Measurements from ENCODE around the gene RIOK3. TPM values are rescaled to one million over a fixed set of nuclear protein-coding genes. Genes with fewer than 3 reads are reported as not detected.

RIOK3 gene
- total RNA-seq, 8 experiments from 2014 or later, result 47.3 to 116 (median 91.6) TPM

- 60 to 100% (median 96%) methylated on average over 1 to 5 of the region's 5 CpGs; no CpG with 5 or more reads in 2 of the 10 experiments for WGBS, 10 experiments
- H3K4me3 ChIP-seq, result no peak overlapping the region
- no peak for ATAC-seq (replicated peaks in 6 of 8)
- in situ Hi-C loops (cut with MboI; ENCODE audit: low pct_unique_long_range_greater_than_20kb in 2 of 9, low sequenced_read_pairs in 9 of 9, unreplicated experiment in 9 of 9), result no loop called here
- H3K4me1 ChIP-seq (replicated peaks in 1 of 2), result no peaks in the 10 kb centered on the region
- no peak overlapping the region for H3K27ac ChIP-seq
Measured at GRCh38 chr18:23526501-23527063, 73.5 kb downstream of the RIOK3 start.

DNA sequence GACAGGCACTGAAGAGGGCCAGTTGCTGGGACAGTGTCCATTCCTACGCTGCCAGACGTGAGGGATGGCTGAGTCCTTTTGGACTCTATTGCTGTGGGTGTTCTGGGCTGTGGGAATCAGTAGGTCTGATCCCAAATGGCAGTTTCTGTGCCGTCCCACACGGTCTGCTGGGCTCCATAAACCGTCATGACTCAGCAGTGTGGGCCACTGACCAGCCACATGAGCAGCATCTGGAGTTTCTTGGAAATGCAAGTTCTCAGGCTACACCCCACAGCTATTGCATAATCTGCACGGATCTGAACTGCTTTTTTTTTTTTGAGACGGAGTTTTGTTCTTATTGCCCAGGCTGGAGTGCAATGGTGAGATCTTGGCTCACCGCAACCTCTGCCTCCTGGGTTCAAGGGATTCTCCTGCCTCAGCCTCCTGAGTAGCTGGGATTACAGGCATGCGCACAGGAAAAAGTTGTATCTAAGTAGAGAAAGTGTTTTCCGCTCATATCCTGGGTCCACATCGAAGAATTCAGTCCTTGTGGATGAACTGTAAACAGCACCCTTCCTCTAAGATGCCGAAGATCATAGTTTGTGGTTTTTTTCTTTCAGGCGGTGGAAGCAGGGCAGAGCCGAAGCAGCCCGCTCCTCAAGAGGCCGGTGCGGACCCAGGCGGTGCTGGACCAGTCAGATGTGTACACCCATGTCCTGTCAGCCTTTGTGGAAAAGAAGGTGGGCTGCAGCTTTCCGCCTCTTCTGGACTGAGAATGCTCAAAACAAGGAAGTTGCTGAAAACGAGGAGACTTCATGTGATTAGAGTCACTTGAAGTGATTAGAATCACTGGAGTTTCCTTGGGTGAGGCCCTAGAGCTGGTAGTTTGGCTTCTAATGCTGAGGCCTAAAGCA lies 75.7 kb downstream of the RIOK3 start:
- no peaks in the 10 kb centered on the region for H3K4me1 ChIP-seq (replicated peaks in 1 of 2)
- peak in 3 of 8 experiments; percentile 24 to 77 (median 66) for ATAC-seq (replicated peaks in 6 of 8)
- 0 to 100% (median 87%) methylated on average over 1 to 14 of the region's 20 CpGs; no CpG with 5 or more reads in 4 of the 10 experiments for WGBS, 10 experiments
- in situ Hi-C loops (cut with MboI; ENCODE audit: low pct_unique_long_range_greater_than_20kb in 2 of 9, low sequenced_read_pairs in 9 of 9, unreplicated experiment in 9 of 9), result no loop called here
- no peak overlapping the region for H3K4me3 ChIP-seq
- H3K27ac ChIP-seq, result no peak overlapping the region

GRCh38 chr18:23529604-23530003 lies 76.5 kb downstream of the RIOK3 start:
- in situ Hi-C loops (cut with MboI; ENCODE audit: low pct_unique_long_range_greater_than_20kb in 2 of 9, low sequenced_read_pairs in 9 of 9, unreplicated experiment in 9 of 9), result no loop called here
- ATAC-seq (replicated peaks in 6 of 8), result peak in 4 of 8 experiments; percentile 35 to 48 (median 44)
- H3K4me3 ChIP-seq, result no peak overlapping the region

GRCh38 chr18:23530195-23530594 lies 77.1 kb downstream of the RIOK3 start:
- Histone ChIP-seq H3K4me3 (no peak overlapping the region), H3K4me1 (replicated peaks in 1 of 2) (no peaks in the 10 kb centered on the region), H3K27ac (no peak overlapping the region)
- no peak for ATAC-seq (replicated peaks in 6 of 8)
- 40 to 100% (median 95%) methylated on average over 1 to 7 of the region's 7 CpGs; no CpG with 5 or more reads in 2 of the 10 experiments for WGBS, 10 experiments
- in situ Hi-C loops (cut with MboI; ENCODE audit: low pct_unique_long_range_greater_than_20kb in 2 of 9, low sequenced_read_pairs in 9 of 9, unreplicated experiment in 9 of 9), result no loop called here

More at GRCh38 chr18:23529604-23530003, 76.5 kb downstream of the RIOK3 start:
- Histone ChIP-seq H3K27ac (no peak overlapping the region), H3K4me1 (replicated peaks in 1 of 2) (no peaks in the 10 kb centered on the region)
- 40 to 100% (median 87%) methylated on average over 1 to 3 of the region's 3 CpGs; no CpG with 5 or more reads in 4 of the 10 experiments for WGBS, 10 experiments

DNA sequence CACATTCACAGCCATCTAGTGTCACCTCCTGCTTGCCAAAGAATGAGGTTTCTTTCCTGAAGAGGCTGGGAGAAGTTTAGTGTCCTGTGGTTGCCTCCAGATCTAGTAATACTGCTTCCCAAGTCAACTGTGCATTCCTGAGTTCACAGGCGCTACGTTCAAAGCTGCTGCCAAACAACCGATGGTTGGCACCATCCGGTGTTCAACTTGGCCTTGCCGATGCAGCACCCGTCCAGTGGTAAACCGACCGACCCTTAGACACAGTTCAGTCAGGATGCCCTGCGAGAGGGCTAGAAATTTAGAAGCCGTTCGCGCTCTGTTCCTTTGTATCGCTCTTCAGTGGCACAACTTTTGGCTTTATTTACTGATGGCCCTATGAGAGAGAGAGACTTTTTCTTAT lies 78.8 kb downstream of the RIOK3 start:
- in situ Hi-C loops (cut with MboI; ENCODE audit: low pct_unique_long_range_greater_than_20kb in 2 of 9, low sequenced_read_pairs in 9 of 9, unreplicated experiment in 9 of 9), result no loop called here
- Histone ChIP-seq H3K4me3 (no peak overlapping the region), H3K4me1 (replicated peaks in 1 of 2) (no peaks in the 10 kb centered on the region), H3K27ac (no peak overlapping the region)
- ATAC-seq (replicated peaks in 6 of 8), result no peak
- 90 to 100% (median 98%) methylated on average over 2 to 11 of the region's 13 CpGs; no CpG with 5 or more reads in 3 of the 10 experiments for WGBS, 10 experiments

Other genes starting within 250 kb of the RIOK3 start
- 10 to 100 TPM; 13.7 to 48.2 (median 23.4) TPM for gene RMC1, start 50.2 kb downstream of the RIOK3 start, total RNA-seq
- 10 to 100 TPM; 16.3 to 56.3 (median 25.4) TPM for gene NPC1, start 133.2 kb downstream of the RIOK3 start, total RNA-seq
- 1 to 10 TPM in 5 of 8 experiments, under 1 TPM in 3; 0.42 to 6.9 (median 3.0) TPM for gene ANKRD29, start 209.6 kb downstream of the RIOK3 start, total RNA-seq
- gene LAMA3, start 236.2 kb downstream of the RIOK3 start, total RNA-seq, result 10 to 100 TPM in 2 of 8 experiments, 1 to 10 TPM in 3, under 1 TPM in 3; 0.22 to 20.5 (median 1.9) TPM

Data from motor neuron (in vitro differentiated cells).